Measurements from ENCODE around the gene GOLGA6A. TPM values are rescaled to one million over a fixed set of nuclear protein-coding genes. Genes with fewer than 3 reads are reported as not detected.
A peak's percentile ranks its signal among the peaks of the same experiment; 100 is the strongest.
"Not testable (repeated sequence)": the region's sequence is repeated elsewhere in the genome, so short reads cannot be mapped to it uniquely, and the experiment has no call there.

GOLGA6A gene
- total RNA-seq, 1 donor from 2014 or later = not detected

DNA sequence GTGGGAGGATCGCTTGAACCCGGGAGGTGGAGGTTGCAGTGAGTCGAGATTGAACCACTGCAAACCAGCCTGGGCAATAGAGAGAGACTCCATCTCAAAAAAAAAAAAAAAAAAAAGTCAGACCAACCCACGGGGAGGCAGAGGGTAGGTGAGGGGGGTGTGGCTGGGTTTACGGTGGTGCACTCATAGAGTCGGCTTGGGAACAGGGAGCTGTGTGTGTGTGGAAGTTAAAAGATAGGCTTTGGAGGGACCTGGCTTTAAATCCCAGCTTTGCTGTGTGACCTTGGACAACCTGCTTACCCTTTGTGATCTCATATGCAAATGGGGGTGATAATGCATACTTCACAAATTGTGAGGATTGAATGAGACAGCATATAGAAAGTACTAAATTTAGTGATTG, 38.1 kb upstream of the GOLGA6A start:
- no peaks in the 10 kb centered on the region for H3K4me1 ChIP-seq
- no peak overlapping the region for H3K27ac ChIP-seq (replicated peaks)
- TF ChIP-seq, protein P1, sequence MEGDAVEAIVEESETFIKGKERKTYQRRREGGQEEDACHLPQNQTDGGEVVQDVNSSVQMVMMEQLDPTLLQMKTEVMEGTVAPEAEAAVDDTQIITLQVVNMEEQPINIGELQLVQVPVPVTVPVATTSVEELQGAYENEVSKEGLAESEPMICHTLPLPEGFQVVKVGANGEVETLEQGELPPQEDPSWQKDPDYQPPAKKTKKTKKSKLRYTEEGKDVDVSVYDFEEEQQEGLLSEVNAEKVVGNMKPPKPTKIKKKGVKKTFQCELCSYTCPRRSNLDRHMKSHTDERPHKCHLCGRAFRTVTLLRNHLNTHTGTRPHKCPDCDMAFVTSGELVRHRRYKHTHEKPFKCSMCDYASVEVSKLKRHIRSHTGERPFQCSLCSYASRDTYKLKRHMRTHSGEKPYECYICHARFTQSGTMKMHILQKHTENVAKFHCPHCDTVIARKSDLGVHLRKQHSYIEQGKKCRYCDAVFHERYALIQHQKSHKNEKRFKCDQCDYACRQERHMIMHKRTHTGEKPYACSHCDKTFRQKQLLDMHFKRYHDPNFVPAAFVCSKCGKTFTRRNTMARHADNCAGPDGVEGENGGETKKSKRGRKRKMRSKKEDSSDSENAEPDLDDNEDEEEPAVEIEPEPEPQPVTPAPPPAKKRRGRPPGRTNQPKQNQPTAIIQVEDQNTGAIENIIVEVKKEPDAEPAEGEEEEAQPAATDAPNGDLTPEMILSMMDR (IDR thresholded peaks at IDR 0.05; ENCODE audit: borderline replicate concordance) = no peak
- no peaks in the 10 kb centered on the region for H3K36me3 ChIP-seq
- peaks cover 58% of the 10 kb centered on the region for H3K27me3 ChIP-seq (ENCODE audit: low read depth)
- DNase-seq = no peak
- H3K9me3 ChIP-seq (replicated peaks) = no peaks in the 10 kb centered on the region
- intact Hi-C loops (cut with micrococcal nuclease) = no loop called here
- no peak overlapping the region for H3K4me3 ChIP-seq

DNA sequence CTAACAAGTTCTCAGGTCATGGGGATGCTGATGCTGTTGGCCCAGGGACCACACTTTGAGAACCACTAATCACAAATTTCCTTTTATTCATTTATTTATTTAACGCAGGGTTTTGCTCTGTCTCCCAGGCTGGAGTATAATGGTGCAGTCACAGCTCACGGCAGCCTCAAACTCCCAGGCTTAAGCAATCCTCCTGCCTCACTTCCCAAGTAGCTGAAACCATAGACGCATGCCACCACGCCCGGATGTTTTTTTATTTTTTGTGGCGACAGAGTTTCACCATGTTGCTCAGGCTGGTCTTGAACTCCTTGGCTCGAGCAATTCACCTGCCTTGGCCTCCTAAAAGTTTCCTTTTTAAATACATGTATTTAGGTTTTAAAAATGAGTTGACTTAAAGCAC, 27.4 kb upstream of the GOLGA6A start:
- TF ChIP-seq, protein P1 (IDR thresholded peaks at IDR 0.05; ENCODE audit: borderline replicate concordance) = no peak
- intact Hi-C loops (cut with micrococcal nuclease) = no loop called here
- Histone ChIP-seq H3K27me3 (ENCODE audit: low read depth) (peaks cover 11% of the 10 kb centered on the region), H3K36me3 (no peaks in the 10 kb centered on the region), H3K4me3 (no peak overlapping the region), H3K27ac (replicated peaks) (no peak overlapping the region), H3K9me3 (replicated peaks) (no peaks in the 10 kb centered on the region), H3K4me1 (no peaks in the 10 kb centered on the region)
- no peak for DNase-seq

DNA sequence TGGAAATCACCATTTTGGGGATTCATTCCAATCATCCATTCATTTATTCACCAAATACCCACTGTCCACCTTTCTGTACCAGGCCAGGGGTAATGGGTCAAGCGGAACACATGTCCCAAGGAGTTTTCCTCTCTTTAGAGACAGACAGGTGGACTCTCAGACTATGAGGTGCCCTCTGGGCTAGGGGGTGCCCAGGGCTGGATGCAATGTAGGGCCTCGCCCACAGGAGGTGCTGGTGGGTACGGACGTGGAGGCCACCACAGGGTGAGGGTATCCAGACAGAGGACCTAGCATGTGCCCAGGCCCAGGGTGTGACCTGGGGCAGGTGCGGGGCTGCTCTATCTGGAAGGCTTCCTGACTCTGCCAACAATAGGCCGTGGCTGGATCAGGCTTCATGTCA, 26.3 kb upstream of the GOLGA6A start:
- intact Hi-C loops (cut with micrococcal nuclease); DNase-seq; H3K4me3 ChIP-seq: not testable (repeated sequence)

DNA sequence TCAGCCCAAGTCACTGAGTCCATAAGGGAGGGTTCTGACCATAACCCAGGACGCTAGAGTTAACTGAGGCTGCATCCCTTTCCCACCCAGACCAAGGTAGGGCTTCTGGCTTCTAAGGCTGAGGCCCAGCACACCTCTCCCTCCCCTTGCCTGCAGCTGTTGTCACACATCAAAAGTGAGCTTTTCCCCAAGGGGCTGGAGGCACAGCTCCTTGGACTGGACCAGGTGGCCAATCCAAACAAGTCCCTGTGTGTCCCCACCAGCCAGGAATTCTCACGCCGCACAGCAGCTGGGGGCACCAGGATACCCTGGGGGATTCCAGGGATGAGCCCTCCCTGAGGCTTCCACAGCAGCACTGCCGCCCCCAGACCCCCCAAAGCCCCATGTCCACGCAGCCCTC, 25.8 kb upstream of the GOLGA6A start:
- H3K4me3 ChIP-seq = no peak overlapping the region
- intact Hi-C loops (cut with micrococcal nuclease) = no loop called here
- no peaks in the 10 kb centered on the region for H3K4me1 ChIP-seq
- TF ChIP-seq, protein P1 (IDR thresholded peaks at IDR 0.05; ENCODE audit: borderline replicate concordance) = no peak
- no peaks in the 10 kb centered on the region for H3K9me3 ChIP-seq (replicated peaks)
- peaks cover 11% of the 10 kb centered on the region for H3K27me3 ChIP-seq (ENCODE audit: low read depth)
- no peaks in the 10 kb centered on the region for H3K36me3 ChIP-seq
- DNase-seq = no peak
- H3K27ac ChIP-seq (replicated peaks) = no peak overlapping the region

More for the DNA sequence above, 26.3 kb upstream of the GOLGA6A start:
- not testable (repeated sequence) for H3K27ac ChIP-seq (replicated peaks); H3K4me1 ChIP-seq; H3K9me3 ChIP-seq (replicated peaks); H3K36me3 ChIP-seq
- peaks cover 11% of the 10 kb centered on the region for H3K27me3 ChIP-seq (ENCODE audit: low read depth)

DNA sequence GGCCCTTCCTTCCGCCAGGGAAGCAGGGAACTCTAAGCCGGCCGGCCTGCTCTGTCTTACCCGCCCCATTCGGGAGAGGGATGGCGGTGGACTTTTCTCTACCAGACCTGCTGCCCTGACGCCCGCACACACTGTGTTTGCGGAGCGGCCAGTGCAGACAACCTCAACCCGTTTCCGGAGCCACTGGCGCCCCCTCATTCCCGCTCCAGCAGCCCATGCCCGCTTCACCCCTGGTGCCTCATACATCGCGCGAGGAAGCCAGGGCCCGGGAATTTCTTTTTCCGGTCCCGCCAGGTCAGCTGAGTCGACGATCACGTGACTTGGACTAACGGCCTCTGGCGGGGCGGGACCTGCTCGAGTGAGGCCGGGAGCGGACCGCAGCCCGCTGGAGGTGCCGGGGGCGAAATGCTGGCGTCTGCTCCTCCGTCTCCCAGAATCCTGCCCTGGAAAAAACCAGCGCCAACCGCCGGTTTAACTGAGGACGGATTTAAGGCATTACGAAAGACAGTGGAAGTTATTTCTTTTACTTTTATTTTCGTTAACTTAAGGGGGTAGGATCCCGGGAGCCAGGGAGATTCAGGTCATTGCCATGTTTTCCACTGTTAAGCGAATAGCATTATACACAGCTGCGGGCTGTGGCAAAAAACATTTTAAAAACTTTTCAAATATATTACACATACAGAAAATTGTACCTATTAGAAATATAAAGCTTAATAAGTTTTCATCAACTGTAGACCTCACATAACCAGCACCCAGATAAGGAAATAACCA, 17.8 kb upstream of the GOLGA6A start:
- intact Hi-C loops (cut with micrococcal nuclease) = not testable (repeated sequence)
- H3K4me3 ChIP-seq = peak overlapping the region; percentile 68

DNA sequence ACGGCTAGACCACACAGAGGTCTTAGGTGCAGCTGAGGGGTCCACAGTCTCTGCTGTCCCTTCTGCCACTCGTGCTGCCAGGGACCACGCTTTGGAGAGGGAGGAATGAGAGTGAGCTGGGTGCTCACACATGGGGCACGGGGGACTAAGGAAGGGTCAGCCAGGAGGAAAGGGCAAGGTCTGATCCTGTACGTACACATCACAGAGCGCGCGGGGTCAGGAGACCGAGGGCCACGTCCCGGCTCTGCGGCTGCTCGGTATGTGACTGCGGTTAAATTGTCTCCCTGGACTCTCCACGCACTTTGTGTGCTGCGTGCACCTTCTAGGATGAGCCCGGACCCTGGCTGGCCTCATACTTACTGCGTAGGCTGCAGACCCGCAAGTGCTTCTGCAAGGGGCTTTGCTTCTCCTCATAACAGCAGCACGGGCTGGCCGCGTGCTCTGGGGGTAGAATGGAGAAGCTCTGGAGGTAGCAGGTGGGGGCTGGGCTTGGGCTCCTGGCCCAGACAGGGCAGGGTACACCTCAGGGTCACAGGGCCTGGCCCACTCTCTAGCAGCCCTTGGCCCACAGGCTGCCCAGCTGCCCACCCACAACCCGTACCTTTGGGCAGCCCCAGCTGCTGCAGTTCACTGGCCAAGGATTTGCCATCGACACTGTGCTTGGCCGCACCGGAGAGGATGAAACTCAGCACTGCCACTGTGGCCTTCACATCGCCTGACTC, 14.6 kb upstream of the GOLGA6A start:
- H3K27me3 ChIP-seq (ENCODE audit: low read depth); H3K4me1 ChIP-seq; DNase-seq; H3K27ac ChIP-seq (replicated peaks); H3K9me3 ChIP-seq (replicated peaks); intact Hi-C loops (cut with micrococcal nuclease); H3K36me3 ChIP-seq; H3K4me3 ChIP-seq: not testable (repeated sequence)

More for the DNA sequence above, 17.8 kb upstream of the GOLGA6A start:
- H3K27me3 ChIP-seq (ENCODE audit: low read depth); H3K36me3 ChIP-seq; H3K9me3 ChIP-seq (replicated peaks); H3K4me1 ChIP-seq: not testable (repeated sequence)
- peak; percentile 89 for DNase-seq
- peak overlapping the region; percentile 70 for H3K27ac ChIP-seq (replicated peaks)

DNA sequence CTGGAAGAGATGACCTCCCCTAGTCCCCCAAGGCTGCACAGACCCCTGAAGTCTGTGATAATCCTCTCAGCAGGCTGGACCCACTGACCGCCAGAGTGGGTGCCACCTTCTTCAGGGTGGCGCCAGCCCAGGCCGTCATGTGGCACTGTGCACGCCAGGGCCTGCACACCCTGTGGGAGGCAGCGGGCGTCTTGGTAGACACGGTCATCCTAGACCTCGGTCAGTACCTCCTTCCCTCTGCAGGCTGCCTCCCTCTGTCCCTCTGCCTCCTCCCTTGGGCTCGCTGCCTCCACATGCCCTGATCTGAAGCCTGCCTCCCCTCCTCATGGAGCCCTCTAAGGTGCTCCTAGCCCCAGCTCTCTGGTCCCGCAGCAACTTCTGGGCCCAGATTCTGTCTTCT, 13.3 kb upstream of the GOLGA6A start:
- H3K36me3 ChIP-seq; intact Hi-C loops (cut with micrococcal nuclease); H3K4me3 ChIP-seq; H3K4me1 ChIP-seq; DNase-seq; H3K27me3 ChIP-seq (ENCODE audit: low read depth); H3K27ac ChIP-seq (replicated peaks); H3K9me3 ChIP-seq (replicated peaks): not testable (repeated sequence)

DNA sequence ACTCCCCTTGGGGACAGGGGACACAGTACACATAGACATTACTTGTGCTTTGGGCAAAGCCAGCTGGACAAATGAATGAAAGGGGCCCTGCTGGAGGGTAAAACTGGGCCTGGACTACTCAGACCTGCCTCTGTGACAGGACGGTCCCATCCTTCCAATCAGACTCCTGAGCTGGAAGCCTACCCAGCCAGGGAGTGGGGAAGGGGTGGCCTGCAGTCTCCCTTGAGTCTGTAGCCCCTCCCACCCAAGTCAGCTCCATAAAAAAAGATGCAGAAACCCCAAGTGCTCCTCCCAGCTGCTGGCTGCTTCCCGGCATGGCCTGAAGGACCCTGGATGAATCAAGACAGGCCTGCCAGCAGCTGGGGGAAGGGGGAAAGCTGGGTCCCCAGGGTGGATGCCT, 12.2 kb upstream of the GOLGA6A start:
- H3K36me3 ChIP-seq; H3K4me1 ChIP-seq; H3K27ac ChIP-seq (replicated peaks); DNase-seq; intact Hi-C loops (cut with micrococcal nuclease); H3K27me3 ChIP-seq (ENCODE audit: low read depth); H3K4me3 ChIP-seq; H3K9me3 ChIP-seq (replicated peaks): not testable (repeated sequence)

DNA sequence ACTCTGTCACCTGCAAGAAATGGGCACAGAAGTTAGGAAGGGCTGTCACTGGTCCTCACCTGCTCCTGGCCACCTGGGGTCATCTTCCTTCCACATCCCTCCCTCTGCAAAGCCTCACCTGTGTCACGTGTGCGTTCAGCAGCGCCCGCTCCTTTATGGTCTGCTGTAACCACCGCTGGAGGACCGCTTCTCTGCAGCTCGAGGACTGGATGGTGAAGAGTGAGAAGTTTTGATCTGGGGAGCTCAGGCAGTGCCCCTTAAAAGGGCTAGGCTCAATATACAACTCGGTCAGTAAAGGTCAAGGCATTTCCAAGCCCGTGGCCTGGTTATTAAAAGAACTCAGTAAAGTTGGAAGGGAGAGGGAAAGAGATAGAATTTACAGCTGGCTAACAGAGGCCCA, 6.6 kb downstream of the GOLGA6A start:
- H3K27ac ChIP-seq (replicated peaks); H3K9me3 ChIP-seq (replicated peaks); H3K4me3 ChIP-seq; DNase-seq; H3K36me3 ChIP-seq; H3K4me1 ChIP-seq; intact Hi-C loops (cut with micrococcal nuclease): not testable (repeated sequence)
- peaks cover 11% of the 10 kb centered on the region for H3K27me3 ChIP-seq (ENCODE audit: low read depth)

All from left ventricle myocardium inferior (tissue), 1 donor.